BE2C (cell line): ENCODE data around the gene KRTAP10-9.
"Not testable (repeated sequence)": the region's sequence is repeated elsewhere in the genome, so short reads cannot be mapped to it uniquely, and the experiment has no call there.

Source experiments
- DNase-seq: peaks from one replicate; pipeline ENCODE4 v3.0.0-alpha.2; 2020
- H3K27me3 ChIP-seq: fragments of 250-450 bp; sonication (Bioruptor Pico); 2 replicates; pipeline ENCODE4 v1.5.1; 2020; ENCODE audit warnings: mild to moderate bottlenecking
- H3K36me3 ChIP-seq: fragments of 250-450 bp; sonication (Bioruptor Pico); 2 replicates; pipeline ENCODE4 v1.5.1; 2020; ENCODE audit warnings: mild to moderate bottlenecking
- H3K4me1 ChIP-seq: fragments of 250-450 bp; sonication (Bioruptor Pico); 2 replicates; pipeline ENCODE4 v1.5.1; 2020
- H3K4me3 ChIP-seq: 2 replicates; pipeline ENCODE4 v1.5.1; 2011; ENCODE audit warnings: low read depth, low read length
- H3K9me3 ChIP-seq: fragments of 250-450 bp; sonication (Bioruptor Pico); 2 replicates; pipeline ENCODE4 v1.5.1; 2020
- CTCF ChIP-seq: IDR thresholded peaks from 2 replicates; pipeline ENCODE4 v1.5.1; 2012; ENCODE audit warnings: mild to moderate bottlenecking, low read depth, low read length

The KRTAP10-9 gene

GRCh38 chr21:44601596-44602462 lies 25.1 kb upstream of the KRTAP10-9 start:
- H3K4me1 ChIP-seq, result no peaks in the 10 kb centered on the region
- no peak overlapping the region for H3K4me3 ChIP-seq
- H3K36me3 ChIP-seq, result no peaks in the 10 kb centered on the region
- peaks cover 35% of the 10 kb centered on the region for H3K27me3 ChIP-seq
- DNase-seq, result no peak
- H3K9me3 ChIP-seq, result no peaks in the 10 kb centered on the region
- TF ChIP-seq CTCF, result no peak

- no peaks in the 10 kb centered on the region for H3K36me3 ChIP-seq
- no peak for TF ChIP-seq CTCF
- no peak for DNase-seq
- H3K9me3 ChIP-seq, result no peaks in the 10 kb centered on the region
- H3K4me1 ChIP-seq, result no peaks in the 10 kb centered on the region
- no peak overlapping the region for H3K4me3 ChIP-seq
- H3K27me3 ChIP-seq, result peaks cover 34% of the 10 kb centered on the region
Measured at GRCh38 chr21:44602463-44602850, 24.4 kb upstream of the KRTAP10-9 start.

GRCh38 chr21:44603109-44603875 lies 23.6 kb upstream of the KRTAP10-9 start:
- no peak for DNase-seq
- H3K36me3 ChIP-seq, result no peaks in the 10 kb centered on the region
- no peaks in the 10 kb centered on the region for H3K4me1 ChIP-seq
- peaks cover 26% of the 10 kb centered on the region for H3K27me3 ChIP-seq
- no peak overlapping the region for H3K4me3 ChIP-seq
- no peak for TF ChIP-seq CTCF
- H3K9me3 ChIP-seq, result no peaks in the 10 kb centered on the region

GRCh38 chr21:44603911-44604310 lies 23.0 kb upstream of the KRTAP10-9 start:
- H3K4me3 ChIP-seq, result no peak overlapping the region
- H3K36me3 ChIP-seq, result no peaks in the 10 kb centered on the region
- TF ChIP-seq CTCF, result no peak
- H3K9me3 ChIP-seq, result no peaks in the 10 kb centered on the region
- peaks cover 24% of the 10 kb centered on the region for H3K27me3 ChIP-seq
- DNase-seq, result no peak
- no peaks in the 10 kb centered on the region for H3K4me1 ChIP-seq

- DNase-seq, result no peak
- no peak overlapping the region for H3K4me3 ChIP-seq
- no peaks in the 10 kb centered on the region for H3K9me3 ChIP-seq
- no peak for TF ChIP-seq CTCF
- H3K36me3 ChIP-seq, result no peaks in the 10 kb centered on the region
- H3K4me1 ChIP-seq, result no peaks in the 10 kb centered on the region
- peaks cover 9% of the 10 kb centered on the region for H3K27me3 ChIP-seq
Measured at GRCh38 chr21:44606495-44606894, 20.4 kb upstream of the KRTAP10-9 start.

- DNase-seq, result no peak
- H3K4me3 ChIP-seq, result no peak overlapping the region
- H3K4me1 ChIP-seq, result no peaks in the 10 kb centered on the region
- H3K27me3 ChIP-seq, result no peaks in the 10 kb centered on the region
- H3K9me3 ChIP-seq, result no peaks in the 10 kb centered on the region
- TF ChIP-seq CTCF, result no peak
- H3K36me3 ChIP-seq, result no peaks in the 10 kb centered on the region
Measured at GRCh38 chr21:44609193-44609592, 17.7 kb upstream of the KRTAP10-9 start.

GRCh38 chr21:44610157-44610843 lies 16.6 kb upstream of the KRTAP10-9 start:
- not testable (repeated sequence) for H3K36me3 ChIP-seq, H3K4me1 ChIP-seq, H3K4me3 ChIP-seq, H3K27me3 ChIP-seq, DNase-seq, H3K9me3 ChIP-seq
